Measurements from ENCODE around the gene ZFYVE27. TPM values are rescaled to one million over a fixed set of nuclear protein-coding genes. Genes with fewer than 3 reads are reported as not detected.

The ZFYVE27 gene
- total and polyA plus RNA-seq, 10 of the 15 experiments (the other 5 are each of a cell fraction or from before 2014, with no cell fraction given): 1.1 to 28.9 (median 21.4) TPM

DNA sequence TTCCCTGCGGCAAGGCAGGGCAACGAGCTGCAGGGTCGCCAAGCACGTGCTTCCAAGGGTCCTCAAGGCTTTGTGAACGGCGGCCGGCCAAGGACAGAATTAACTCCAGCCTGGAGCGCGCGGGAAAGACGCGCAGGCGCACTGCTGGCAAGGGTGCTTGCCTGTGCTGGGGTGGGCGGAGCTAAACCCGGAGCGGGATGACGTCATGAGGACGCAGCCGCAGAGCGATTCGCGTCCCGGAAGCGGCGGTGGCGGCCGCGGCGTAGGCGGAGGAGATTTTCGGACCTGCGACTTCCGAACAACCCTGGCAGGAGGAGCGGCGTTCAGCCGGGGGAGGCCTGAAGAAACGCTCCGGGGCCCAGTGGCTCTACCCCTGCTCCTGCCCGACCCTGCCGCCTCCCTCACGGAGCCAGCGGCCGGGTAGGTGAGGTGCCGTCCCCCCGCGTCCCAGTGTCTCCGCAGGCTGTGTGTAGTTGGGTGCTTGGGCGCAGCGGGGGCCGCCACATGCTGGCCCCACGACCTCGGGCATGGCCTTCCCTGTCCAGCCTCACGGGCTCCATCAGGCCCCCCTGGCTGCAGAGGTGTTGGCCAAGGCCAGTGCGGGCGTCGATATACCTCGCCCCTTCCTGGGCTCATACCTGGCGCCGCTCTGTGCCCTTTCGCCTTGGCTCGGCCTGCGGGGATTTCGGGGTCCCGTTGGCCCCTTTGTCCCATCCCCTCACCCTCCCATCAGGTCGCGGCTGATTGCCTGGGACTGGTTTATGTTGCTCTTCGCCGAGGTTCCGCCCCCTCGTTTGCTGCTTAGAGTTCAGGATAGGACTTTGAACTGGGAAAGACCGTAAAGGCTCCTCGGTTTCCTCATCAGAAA, at the start of gene ZFYVE27 (continued):
- TF ChIP-seq ETV6 (conservative IDR thresholded peaks at IDR 0.05 in 1 of 2, IDR thresholded peaks at IDR 0.05 in 1 of 2; ENCODE audit: borderline replicate concordance in 1 of 2, low read depth in 1 of 2): no peak
- peak; percentile 83; the same call in 1 of the 2 replicates for TF ChIP-seq CREM (IDR thresholded peaks at IDR 0.05; ENCODE audit: low read depth)
- TF ChIP-seq IRF4 (IDR thresholded peaks at IDR 0.05; ENCODE audit: low read depth, low read length): 0 out of 2 replicates have a peak, but pooled peaks have one; percentile 36
- TF ChIP-seq, protein P1, sequence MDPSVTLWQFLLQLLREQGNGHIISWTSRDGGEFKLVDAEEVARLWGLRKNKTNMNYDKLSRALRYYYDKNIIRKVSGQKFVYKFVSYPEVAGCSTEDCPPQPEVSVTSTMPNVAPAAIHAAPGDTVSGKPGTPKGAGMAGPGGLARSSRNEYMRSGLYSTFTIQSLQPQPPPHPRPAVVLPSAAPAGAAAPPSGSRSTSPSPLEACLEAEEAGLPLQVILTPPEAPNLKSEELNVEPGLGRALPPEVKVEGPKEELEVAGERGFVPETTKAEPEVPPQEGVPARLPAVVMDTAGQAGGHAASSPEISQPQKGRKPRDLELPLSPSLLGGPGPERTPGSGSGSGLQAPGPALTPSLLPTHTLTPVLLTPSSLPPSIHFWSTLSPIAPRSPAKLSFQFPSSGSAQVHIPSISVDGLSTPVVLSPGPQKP (IDR thresholded peaks at IDR 0.05; ENCODE audit: low read depth, low read length): 0 out of 2 replicates have a peak, but pooled peaks have one; percentile 29
- peak; percentile 61 for TF ChIP-seq RUNX3 (IDR thresholded peaks at IDR 0.05; ENCODE audit: low read length)
- TF ChIP-seq, protein P2, sequence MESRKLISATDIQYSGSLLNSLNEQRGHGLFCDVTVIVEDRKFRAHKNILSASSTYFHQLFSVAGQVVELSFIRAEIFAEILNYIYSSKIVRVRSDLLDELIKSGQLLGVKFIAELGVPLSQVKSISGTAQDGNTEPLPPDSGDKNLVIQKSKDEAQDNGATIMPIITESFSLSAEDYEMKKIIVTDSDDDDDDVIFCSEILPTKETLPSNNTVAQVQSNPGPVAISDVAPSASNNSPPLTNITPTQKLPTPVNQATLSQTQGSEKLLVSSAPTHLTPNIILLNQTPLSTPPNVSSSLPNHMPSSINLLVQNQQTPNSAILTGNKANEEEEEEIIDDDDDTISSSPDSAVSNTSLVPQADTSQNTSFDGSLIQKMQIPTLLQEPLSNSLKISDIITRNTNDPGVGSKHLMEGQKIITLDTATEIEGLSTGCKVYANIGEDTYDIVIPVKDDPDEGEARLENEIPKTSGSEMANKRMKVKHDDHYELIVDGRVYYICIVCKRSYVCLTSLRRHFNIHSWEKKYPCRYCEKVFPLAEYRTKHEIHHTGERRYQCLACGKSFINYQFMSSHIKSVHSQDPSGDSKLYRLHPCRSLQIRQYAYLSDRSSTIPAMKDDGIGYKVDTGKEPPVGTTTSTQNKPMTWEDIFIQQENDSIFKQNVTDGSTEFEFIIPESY (IDR thresholded peaks at IDR 0.05): 0 out of 2 replicates have a peak, but pooled peaks have one; percentile 47
- TF ChIP-seq HDAC2 (IDR thresholded peaks at IDR 0.05): no peak
- peak; percentile 95 for TF ChIP-seq JUND (IDR thresholded peaks at IDR 0.05; ENCODE audit: low read depth, low read length)
- TF ChIP-seq POLR2AphosphoS5 (IDR thresholded peaks at IDR 0.05; ENCODE audit: low read length): peak; percentile 95
- peak; percentile 83; the same call in 1 of the 2 replicates for TF ChIP-seq PML (IDR thresholded peaks at IDR 0.05; ENCODE audit: low read length)
- TF ChIP-seq, protein P3, sequence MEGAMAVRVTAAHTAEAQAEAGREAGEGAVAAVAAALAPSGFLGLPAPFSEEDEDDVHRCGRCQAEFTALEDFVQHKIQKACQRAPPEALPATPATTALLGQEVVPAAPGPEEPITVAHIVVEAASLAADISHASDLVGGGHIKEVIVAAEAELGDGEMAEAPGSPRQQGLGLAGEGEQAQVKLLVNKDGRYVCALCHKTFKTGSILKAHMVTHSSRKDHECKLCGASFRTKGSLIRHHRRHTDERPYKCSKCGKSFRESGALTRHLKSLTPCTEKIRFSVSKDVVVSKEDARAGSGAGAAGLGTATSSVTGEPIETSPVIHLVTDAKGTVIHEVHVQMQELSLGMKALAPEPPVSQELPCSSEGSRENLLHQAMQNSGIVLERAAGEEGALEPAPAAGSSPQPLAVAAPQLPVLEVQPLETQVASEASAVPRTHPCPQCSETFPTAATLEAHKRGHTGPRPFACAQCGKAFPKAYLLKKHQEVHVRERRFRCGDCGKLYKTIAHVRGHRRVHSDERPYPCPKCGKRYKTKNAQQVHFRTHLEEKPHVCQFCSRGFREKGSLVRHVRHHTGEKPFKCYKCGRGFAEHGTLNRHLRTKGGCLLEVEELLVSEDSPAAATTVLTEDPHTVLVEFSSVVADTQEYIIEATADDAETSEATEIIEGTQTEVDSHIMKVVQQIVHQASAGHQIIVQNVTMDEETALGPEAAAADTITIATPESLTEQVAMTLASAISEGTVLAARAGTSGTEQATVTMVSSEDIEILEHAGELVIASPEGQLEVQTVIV (IDR thresholded peaks at IDR 0.05; ENCODE audit: borderline replicate concordance, partially characterized antibody): peak; percentile 89
- TF ChIP-seq CEBPB (IDR thresholded peaks at IDR 0.05; ENCODE audit: borderline replicate concordance in 1 of 2, low read depth in 2 of 2, low read length in 2 of 2): 0 out of 4 replicates have a peak, but pooled peaks of 1 of the 2 experiments have one; percentile 8
- TF ChIP-seq, protein P4, sequence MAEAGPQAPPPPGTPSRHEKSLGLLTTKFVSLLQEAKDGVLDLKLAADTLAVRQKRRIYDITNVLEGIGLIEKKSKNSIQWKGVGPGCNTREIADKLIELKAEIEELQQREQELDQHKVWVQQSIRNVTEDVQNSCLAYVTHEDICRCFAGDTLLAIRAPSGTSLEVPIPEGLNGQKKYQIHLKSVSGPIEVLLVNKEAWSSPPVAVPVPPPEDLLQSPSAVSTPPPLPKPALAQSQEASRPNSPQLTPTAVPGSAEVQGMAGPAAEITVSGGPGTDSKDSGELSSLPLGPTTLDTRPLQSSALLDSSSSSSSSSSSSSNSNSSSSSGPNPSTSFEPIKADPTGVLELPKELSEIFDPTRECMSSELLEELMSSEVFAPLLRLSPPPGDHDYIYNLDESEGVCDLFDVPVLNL (IDR thresholded peaks at IDR 0.05; ENCODE audit: low read depth, low read length): 0 out of 2 replicates have a peak, but pooled peaks have one; percentile 50
- no peak for TF ChIP-seq SUZ12 (IDR thresholded peaks at IDR 0.05; ENCODE audit: unreplicated experiment)
- TF ChIP-seq YY1 (IDR thresholded peaks at IDR 0.05; ENCODE audit: low read depth, low read length): peak; percentile 42; the same call in 1 of the 2 replicates
- TF ChIP-seq FOS (IDR thresholded peaks at IDR 0.05; ENCODE audit: borderline replicate concordance, extremely low read depth, insufficient read length): no peak
- no peak for TF ChIP-seq RAD21 (IDR thresholded peaks at IDR 0.05; ENCODE audit: insufficient read depth, low read depth, low read length)
